ENCODE measurements around the gene VPS13D.
"Not testable (repeated sequence)": the region's sequence is repeated elsewhere in the genome, so short reads cannot be mapped to it uniquely, and the experiment has no call there.

Gene VPS13D

GRCh38 chr1:12369258-12369657, 139.4 kb downstream of the VPS13D start:
- no peak for DNase-seq (ENCODE audit: low read depth)

DNA sequence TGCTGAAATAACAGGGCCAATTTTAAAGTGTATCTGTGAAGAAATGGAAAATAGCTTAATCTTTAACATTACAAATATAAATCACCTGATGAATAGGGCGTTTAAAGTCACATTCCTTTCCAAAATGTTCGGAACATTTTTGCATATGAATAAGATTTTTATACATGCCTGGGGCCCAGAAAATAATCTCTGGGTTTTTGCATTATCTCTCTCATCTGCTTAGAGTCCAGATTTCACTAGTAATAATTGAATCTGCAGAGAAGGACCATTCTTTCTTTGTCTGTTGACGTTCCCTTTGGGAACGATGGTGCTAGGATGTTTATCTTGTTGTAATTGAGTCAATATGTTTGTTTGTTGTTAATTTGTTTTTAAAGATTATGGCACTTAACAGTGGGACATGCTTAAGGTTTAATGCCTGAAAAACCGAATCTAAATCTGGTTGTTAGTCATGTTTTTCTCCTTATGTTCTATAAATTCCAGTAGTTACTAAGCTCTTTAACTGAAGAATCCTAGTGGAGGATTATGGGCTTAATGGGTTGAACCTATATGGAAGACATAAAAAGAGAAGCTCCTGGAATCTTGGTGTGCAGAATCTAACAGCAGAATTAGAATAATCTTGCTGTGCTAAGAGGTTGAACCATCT, 140.6 kb downstream of the VPS13D start:
- DNase-seq (ENCODE audit: low read depth), result no peak

DNA sequence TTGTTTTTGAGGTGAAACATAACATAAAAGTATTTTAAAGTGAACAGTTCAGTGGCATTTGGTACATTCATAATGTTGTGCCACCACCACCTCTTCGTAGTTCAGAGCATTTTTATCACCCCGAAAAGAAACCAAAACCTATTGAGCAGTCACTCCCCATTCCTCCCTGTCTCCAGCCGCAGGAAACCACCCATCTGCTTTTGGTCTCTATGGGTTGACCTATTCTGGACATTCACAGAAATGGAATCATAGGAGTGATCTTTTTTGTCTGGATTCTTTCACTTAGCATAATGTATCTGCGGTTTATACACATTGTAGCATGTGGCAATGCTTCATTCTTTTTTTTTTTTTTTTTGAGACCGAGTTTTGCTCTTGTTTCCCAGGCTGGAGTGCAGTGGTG, 141.2 kb downstream of the VPS13D start:
- DNase-seq (ENCODE audit: low read depth), result no peak

GRCh38 chr1:12372180-12372579, 142.3 kb downstream of the VPS13D start:
- DNase-seq (ENCODE audit: low read depth), result no peak

GRCh38 chr1:12372761-12373160, 142.9 kb downstream of the VPS13D start:
- DNase-seq (ENCODE audit: low read depth), result no peak

- DNase-seq (ENCODE audit: low read depth), result no peak
Measured at GRCh38 chr1:12375133-12375829, 145.5 kb downstream of the VPS13D start.

GRCh38 chr1:12376236-12377045, 146.6 kb downstream of the VPS13D start:
- DNase-seq (ENCODE audit: low read depth), result no peak

- DNase-seq (ENCODE audit: low read depth), result no peak
Measured at GRCh38 chr1:12380326-12381249, 150.8 kb downstream of the VPS13D start.

DNA sequence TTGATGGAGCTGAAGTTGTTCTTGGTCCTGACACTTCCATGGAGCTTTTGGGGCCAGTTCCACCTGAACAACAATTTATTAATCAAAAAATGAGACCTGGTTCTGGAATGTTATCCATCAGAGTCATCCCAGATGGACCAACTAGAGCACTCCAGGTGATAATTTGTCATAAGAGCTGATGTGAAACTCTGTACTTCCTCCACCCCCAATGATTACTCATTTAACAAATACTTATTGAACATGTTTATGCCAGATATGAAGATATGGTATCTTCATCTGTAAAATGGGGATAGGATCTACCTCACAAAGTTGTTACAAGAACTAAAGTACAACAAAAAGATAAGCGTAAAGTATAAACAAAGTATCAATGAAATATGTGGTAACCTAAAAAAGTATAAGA, 153.2 kb downstream of the VPS13D start:
- no peak for DNase-seq (ENCODE audit: low read depth)

- peak; percentile 54 for DNase-seq (ENCODE audit: low read depth)
Measured at GRCh38 chr1:12383786-12384185, 154.0 kb downstream of the VPS13D start.

GRCh38 chr1:12384836-12385456, 155.1 kb downstream of the VPS13D start:
- no peak for DNase-seq (ENCODE audit: low read depth)

- no peak for DNase-seq (ENCODE audit: low read depth)
Measured at GRCh38 chr1:12386130-12386529, 156.3 kb downstream of the VPS13D start.

GRCh38 chr1:12387641-12388040, 157.8 kb downstream of the VPS13D start:
- no peak for DNase-seq (ENCODE audit: low read depth)

DNA sequence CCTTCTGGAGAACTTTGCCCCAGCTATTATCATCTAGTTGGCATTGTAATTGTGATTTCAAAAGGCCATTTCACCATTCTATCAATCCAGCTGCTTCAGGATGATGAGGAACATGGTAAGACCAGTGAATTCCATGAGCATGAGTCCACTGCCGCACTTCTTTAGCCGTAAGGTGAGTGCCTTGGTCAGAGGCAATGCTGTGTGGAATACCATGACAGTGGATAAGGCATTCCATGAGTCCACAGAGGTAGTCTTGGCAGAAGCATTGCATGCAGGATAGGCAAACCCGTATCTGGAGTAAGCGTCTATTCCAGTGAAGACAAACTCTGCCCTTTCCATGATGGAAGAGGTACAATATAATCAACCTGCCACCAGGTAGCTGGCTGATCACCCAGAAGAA, 160.5 kb downstream of the VPS13D start:
- DNase-seq (ENCODE audit: low read depth), result not testable (repeated sequence)

GRCh38 chr1:12397462-12398450, 167.9 kb downstream of the VPS13D start:
- DNase-seq (ENCODE audit: low read depth), result no peak

DNA sequence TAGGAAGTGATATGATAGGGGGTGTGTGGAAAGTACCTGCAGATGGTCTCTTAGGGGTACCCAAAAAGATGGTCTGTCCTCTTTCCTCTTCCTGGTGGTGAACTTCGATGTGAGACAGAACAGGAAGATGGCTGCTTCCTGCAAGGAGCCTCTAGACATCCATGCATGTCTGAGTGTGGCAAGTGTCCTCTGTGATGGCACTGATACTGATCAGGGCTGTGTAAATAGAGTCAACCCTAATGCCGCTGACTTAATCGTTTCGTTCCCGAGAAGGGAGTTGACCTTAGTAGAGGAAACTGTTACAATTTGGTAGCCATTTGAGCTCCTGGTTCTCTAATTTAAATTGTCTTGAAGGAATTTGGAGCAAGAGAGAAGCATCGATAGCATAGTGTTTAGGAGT, 168.6 kb downstream of the VPS13D start:
- no peak for DNase-seq (ENCODE audit: low read depth)

- no peak for DNase-seq (ENCODE audit: low read depth)
Measured at GRCh38 chr1:12400027-12400693, 170.3 kb downstream of the VPS13D start.

DNA sequence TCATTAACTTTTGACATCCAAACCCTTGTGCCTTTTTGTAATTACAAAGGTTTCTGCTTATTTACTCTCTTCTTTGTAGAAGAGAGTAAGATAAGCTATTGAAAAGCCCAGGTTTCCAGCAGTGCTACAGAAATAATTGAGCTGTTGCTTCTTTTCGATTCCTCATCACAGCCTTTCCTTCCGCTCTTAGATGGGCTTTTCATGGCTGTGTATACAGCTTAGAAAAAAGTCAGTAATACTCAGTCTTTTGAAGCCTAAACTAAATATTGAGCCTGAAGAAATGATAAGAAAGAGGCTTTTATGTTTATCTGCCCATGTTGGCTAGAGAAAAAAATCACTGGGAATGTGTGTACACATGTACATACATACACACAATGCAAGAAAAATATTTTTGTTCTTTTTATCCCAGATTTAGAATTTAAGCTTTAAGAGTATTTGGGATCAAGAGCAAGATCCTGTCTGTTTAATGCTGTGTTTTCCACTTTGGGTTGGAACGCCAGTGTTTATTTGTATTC, 172.4 kb downstream of the VPS13D start:
- no peak for DNase-seq (ENCODE audit: low read depth)

DNA sequence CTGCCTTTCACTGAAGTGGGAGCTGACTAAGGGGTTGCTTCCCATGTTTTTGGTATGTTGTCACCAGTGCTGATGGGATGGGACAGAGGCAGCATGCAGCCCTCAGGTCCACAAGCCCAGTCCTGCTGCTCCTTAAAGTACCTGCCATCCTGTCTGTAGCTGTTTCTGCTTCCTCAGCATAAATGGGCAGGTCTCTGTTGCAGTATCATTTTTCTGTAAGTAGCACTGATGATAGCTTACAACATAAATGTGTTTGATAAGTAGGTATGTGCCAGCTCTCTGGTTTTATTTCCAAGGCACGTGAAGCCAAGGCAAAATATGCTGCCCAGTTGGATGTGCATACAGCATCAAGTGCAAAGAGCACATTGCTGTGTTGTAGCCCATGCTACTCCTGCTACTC, 173.0 kb downstream of the VPS13D start:
- DNase-seq (ENCODE audit: low read depth), result no peak
